Measurements from ENCODE around the gene ADH6.
"Not testable (repeated sequence)": the region's sequence is repeated elsewhere in the genome, so short reads cannot be mapped to it uniquely, and the experiment has no call there.

- not testable (repeated sequence) for TF ChIP-seq EZH2 (IDR thresholded peaks at IDR 0.05; ENCODE audit: borderline replicate concordance, low read depth, low read length, poor library complexity, severe bottlenecking); CTCF (conservative IDR thresholded peaks at IDR 0.05; ENCODE audit: low read depth, low read length)
These were observed 9.7 kb upstream of the ADH6 start for GRCh38 chr4:99228706-99229105.
